Naive thymus-derived CD8-positive, alpha-beta T cell (primary cell): ENCODE measurements around the gene DCC. TPM values are rescaled to one million over a fixed set of nuclear protein-coding genes. Genes with fewer than 3 reads are reported as not detected.

Experiments used
- ATAC-seq, 2 donors: fragments of 150-1000 bp; cut with Tn5 transposase in 1 of 2; sonication (Bioruptor Pico), chemical (Tn5 transposase) in 1 of 2; 1 replicate in 1 of 2; 2 replicates in 1 of 2; pipeline ENCODE4 v1.10.0; 2021; ENCODE audit warnings: mild to moderate bottlenecking in 2 of 2, moderate library complexity in 2 of 2
- POLR2A ChIA-PET: fragments of 350-600 bp; sonication (Branson Sonifier 250); formaldehyde crosslinking; loops from one replicate; lab custom pipeline; 2021; ENCODE audit warnings: antibody characterized with exemption; lab: Charles Lee
- DNase-seq, 10 donors: peaks; one replicate each; pipeline versions ENCODE4 v3.0.0 to v3.0.0-alpha.2; 2020 to 2022
- H3K27ac Mint-ChIP-seq, 10 donors: one replicate each; pipeline ENCODE4 v1.8.0; 2020 to 2022; ENCODE audit warnings: mild to moderate bottlenecking in 10 of 10, mixed read lengths in 10 of 10, moderate library complexity in 4 of 10, inconsistent platforms in 1 of 10
- H3K27me3 Mint-ChIP-seq, 5 donors: one replicate each; pipeline ENCODE4 v1.8.0; 2021 to 2022; ENCODE audit warnings: mixed read lengths in 5 of 5
- H3K36me3 Mint-ChIP-seq, 3 donors: one replicate each; pipeline ENCODE4 v1.8.0; 2020 to 2022; ENCODE audit warnings: mixed read lengths in 3 of 3, mild to moderate bottlenecking in 2 of 3, inconsistent platforms in 1 of 3
- H3K4me1 Mint-ChIP-seq, 4 donors: one replicate each; pipeline ENCODE4 v1.8.0; 2021 to 2022; ENCODE audit warnings: mixed read lengths in 4 of 4
- H3K4me3 Mint-ChIP-seq, 10 donors: one replicate each; pipeline ENCODE4 v1.8.0; 2020 to 2022; ENCODE audit warnings: mild to moderate bottlenecking in 10 of 10, mixed read lengths in 10 of 10, moderate library complexity in 6 of 10, inconsistent platforms in 1 of 10
- H3K9me3 Mint-ChIP-seq, 9 donors: one replicate each; pipeline ENCODE4 v1.8.0; 2020 to 2022; ENCODE audit warnings: mixed read lengths in 9 of 9, mild to moderate bottlenecking in 3 of 9, inconsistent platforms in 1 of 9, moderate library complexity in 1 of 9
- polyA plus RNA-seq, 3 donors: library from polyadenylated mRNA; unstranded; fragments of 300-500 nt; fragmentation: Illumina TruSeq; gene quantifications; one replicate each; pipeline ENCODE4 v1.2.3, GENCODE V29; 2021
- total RNA-seq, 8 experiments: library from RNA in 2 of 8; stranded (reverse) in 2 of 8; gene quantifications; one replicate each; pipeline ENCODE4 v1.2.3 and lab custom pipeline; 2021 to 2026

The DCC gene
- total and polyA plus RNA-seq, 5 experiments from 2014 or later = not detected

- Mint-ChIP-seq H3K4me3 (no peak overlapping the region), H3K27ac (no peak overlapping the region), H3K36me3 (no peaks in the 10 kb centered on the region), H3K4me1 (no peaks in the 10 kb centered on the region), H3K9me3 (peaks cover 0 to 2% (median 0%) of the 10 kb centered on the region in 9 donors), H3K27me3 (no peaks in the 10 kb centered on the region)
- DNase-seq (no peak), ATAC-seq (no peak)
- POLR2A ChIA-PET = no interaction called here
Measured at GRCh38 chr18:53225567-53226325, 885.7 kb downstream of the DCC start.

- Mint-ChIP-seq H3K27me3 (no peaks in the 10 kb centered on the region), H3K36me3 (peaks cover 0 to 3% (median 0%) of the 10 kb centered on the region in 3 donors), H3K4me1 (no peaks in the 10 kb centered on the region), H3K4me3 (no peak overlapping the region), H3K9me3 (peaks cover 0 to 17% (median 6%) of the 10 kb centered on the region in 9 donors), H3K27ac (no peak overlapping the region)
- ATAC-seq (no peak), DNase-seq (no peak)
- POLR2A ChIA-PET = no interaction called here
Measured at GRCh38 chr18:53234610-53235009, 894.6 kb downstream of the DCC start.

- peaks cover 0 to 25% (median 4%) of the 10 kb centered on the region in 9 donors for H3K9me3 Mint-ChIP-seq
- POLR2A ChIA-PET = no interaction called here
- H3K36me3 Mint-ChIP-seq = no peaks in the 10 kb centered on the region
- no peaks in the 10 kb centered on the region for H3K4me1 Mint-ChIP-seq
- ATAC-seq = no peak
- H3K27ac Mint-ChIP-seq = no peak overlapping the region
- no peaks in the 10 kb centered on the region for H3K27me3 Mint-ChIP-seq
- no peak for DNase-seq
- H3K4me3 Mint-ChIP-seq = no peak overlapping the region
Measured at GRCh38 chr18:53241161-53241560, 901.2 kb downstream of the DCC start.

- Mint-ChIP-seq H3K27ac (no peak overlapping the region), H3K4me1 (no peaks in the 10 kb centered on the region), H3K4me3 (no peak overlapping the region), H3K27me3 (no peaks in the 10 kb centered on the region), H3K9me3 (peaks cover 4 to 24% (median 12%) of the 10 kb centered on the region in 9 donors), H3K36me3 (no peaks in the 10 kb centered on the region)
- DNase-seq (no peak), ATAC-seq (no peak)
- POLR2A ChIA-PET = no interaction called here
Measured at GRCh38 chr18:53253789-53254188, 913.8 kb downstream of the DCC start.

- Mint-ChIP-seq H3K27ac (no peak overlapping the region), H3K27me3 (no peaks in the 10 kb centered on the region), H3K36me3 (no peaks in the 10 kb centered on the region), H3K4me1 (no peaks in the 10 kb centered on the region), H3K4me3 (no peak overlapping the region), H3K9me3 (peaks cover 4 to 27% (median 12%) of the 10 kb centered on the region in 9 donors)
- DNase-seq = no peak
- ATAC-seq = no peak
- POLR2A ChIA-PET = no interaction called here
Measured at GRCh38 chr18:53254265-53254664, 914.3 kb downstream of the DCC start.

- Mint-ChIP-seq H3K4me1 (no peaks in the 10 kb centered on the region), H3K27me3 (no peaks in the 10 kb centered on the region), H3K36me3 (no peaks in the 10 kb centered on the region), H3K27ac (no peak overlapping the region), H3K9me3 (peaks cover 0 to 29% (median 10%) of the 10 kb centered on the region in 9 donors), H3K4me3 (no peak overlapping the region)
- DNase-seq (no peak), ATAC-seq (no peak)
- POLR2A ChIA-PET = no interaction called here
Measured at GRCh38 chr18:53261241-53261640, 921.2 kb downstream of the DCC start.

- no peaks in the 10 kb centered on the region for H3K36me3 Mint-ChIP-seq
- H3K27ac Mint-ChIP-seq = no peak overlapping the region
- POLR2A ChIA-PET = no interaction called here
- peaks cover 0 to 14% (median 2%) of the 10 kb centered on the region in 9 donors for H3K9me3 Mint-ChIP-seq
- no peaks in the 10 kb centered on the region for H3K27me3 Mint-ChIP-seq
- ATAC-seq = no peak
- no peak overlapping the region for H3K4me3 Mint-ChIP-seq
- no peak for DNase-seq
- H3K4me1 Mint-ChIP-seq = no peaks in the 10 kb centered on the region
Measured at GRCh38 chr18:53266850-53267249, 926.9 kb downstream of the DCC start.

GRCh38 chr18:53268455-53268854 is 928.5 kb downstream of the DCC start:
- peaks cover 0 to 11% (median 2%) of the 10 kb centered on the region in 9 donors for H3K9me3 Mint-ChIP-seq

GRCh38 chr18:53281406-53281805 is 941.4 kb downstream of the DCC start:
- no peak for DNase-seq
- H3K36me3 Mint-ChIP-seq = no peaks in the 10 kb centered on the region
- POLR2A ChIA-PET = interaction anchor here (0.6 kb wide), 1 partner anchor 13 kb away, joined by 6 read pairs; no protein-coding TSS in a partner anchor
- H3K27ac Mint-ChIP-seq = no peak overlapping the region
- no peaks in the 10 kb centered on the region for H3K27me3 Mint-ChIP-seq
- H3K4me3 Mint-ChIP-seq = no peak overlapping the region
- H3K4me1 Mint-ChIP-seq = no peaks in the 10 kb centered on the region
- ATAC-seq = no peak
- H3K9me3 Mint-ChIP-seq = peaks cover 0 to 16% (median 6%) of the 10 kb centered on the region in 9 donors

More at GRCh38 chr18:53268455-53268854, 928.5 kb downstream of the DCC start:
- DNase-seq (no peak), ATAC-seq (no peak)
- Mint-ChIP-seq H3K27ac (no peak overlapping the region), H3K36me3 (no peaks in the 10 kb centered on the region), H3K4me1 (no peaks in the 10 kb centered on the region), H3K4me3 (no peak overlapping the region), H3K27me3 (no peaks in the 10 kb centered on the region)
- POLR2A ChIA-PET = interaction anchor here (0.7 kb wide), 1 partner anchor 13 kb away, joined by 6 read pairs; no protein-coding TSS in a partner anchor

- Mint-ChIP-seq H3K36me3 (no peaks in the 10 kb centered on the region), H3K4me3 (no peak overlapping the region), H3K27me3 (no peaks in the 10 kb centered on the region), H3K9me3 (peaks cover 0 to 17% (median 7%) of the 10 kb centered on the region in 9 donors), H3K27ac (no peak overlapping the region), H3K4me1 (no peaks in the 10 kb centered on the region)
- ATAC-seq (no peak), DNase-seq (no peak)
- POLR2A ChIA-PET = no interaction called here
Measured at GRCh38 chr18:53283708-53284107, 943.7 kb downstream of the DCC start.

- H3K27ac Mint-ChIP-seq = no peak overlapping the region
- no peak for ATAC-seq
- no peaks in the 10 kb centered on the region for H3K36me3 Mint-ChIP-seq
- POLR2A ChIA-PET = no interaction called here
- H3K4me3 Mint-ChIP-seq = no peak overlapping the region
- H3K27me3 Mint-ChIP-seq = no peaks in the 10 kb centered on the region
- no peak for DNase-seq
- H3K9me3 Mint-ChIP-seq = peaks cover 0 to 21% (median 6%) of the 10 kb centered on the region in 9 donors
- no peaks in the 10 kb centered on the region for H3K4me1 Mint-ChIP-seq
Measured at GRCh38 chr18:53305461-53305860, 965.5 kb downstream of the DCC start.

GRCh38 chr18:53319628-53320027 is 979.6 kb downstream of the DCC start:
- Mint-ChIP-seq H3K9me3 (peaks cover 5 to 23% (median 12%) of the 10 kb centered on the region in 9 donors), H3K27me3 (no peaks in the 10 kb centered on the region), H3K36me3 (no peaks in the 10 kb centered on the region), H3K4me3 (no peak overlapping the region), H3K27ac (no peak overlapping the region), H3K4me1 (no peaks in the 10 kb centered on the region)
- POLR2A ChIA-PET = no interaction called here
- no peak for ATAC-seq
- no peak for DNase-seq

- H3K9me3 Mint-ChIP-seq = peaks cover 6 to 21% (median 12%) of the 10 kb centered on the region in 9 donors
- POLR2A ChIA-PET = no interaction called here
- H3K27me3 Mint-ChIP-seq = no peaks in the 10 kb centered on the region
- no peak for DNase-seq
- no peak overlapping the region for H3K4me3 Mint-ChIP-seq
- H3K36me3 Mint-ChIP-seq = no peaks in the 10 kb centered on the region
- ATAC-seq = no peak
- no peak overlapping the region for H3K27ac Mint-ChIP-seq
- no peaks in the 10 kb centered on the region for H3K4me1 Mint-ChIP-seq
Measured at GRCh38 chr18:53322163-53322562, 982.2 kb downstream of the DCC start.
